Activated CD4-positive, CD25-positive, alpha-beta regulatory T cell treated with anti-CD3 and anti-CD28 coated beads, Interleukin-2, amount 50 U/mL, for 72 hours (primary cell): ENCODE results near the gene ALAS1.
"Not testable (repeated sequence)": the region's sequence is repeated elsewhere in the genome, so short reads cannot be mapped to it uniquely, and the experiment has no call there.

Source experiments
- DNase-seq: peaks from one replicate; pipeline ENCODE4 v3.0.0; 2021

ALAS1 gene

GRCh38 chr3:52177701-52178042, 20.3 kb upstream of the ALAS1 start:
- DNase-seq = no peak

- not testable (repeated sequence) for DNase-seq
These were observed 19.8 kb upstream of the ALAS1 start for GRCh38 chr3:52178126-52178525.

GRCh38 chr3:52178537-52178936, 19.4 kb upstream of the ALAS1 start:
- DNase-seq = no peak

DNA sequence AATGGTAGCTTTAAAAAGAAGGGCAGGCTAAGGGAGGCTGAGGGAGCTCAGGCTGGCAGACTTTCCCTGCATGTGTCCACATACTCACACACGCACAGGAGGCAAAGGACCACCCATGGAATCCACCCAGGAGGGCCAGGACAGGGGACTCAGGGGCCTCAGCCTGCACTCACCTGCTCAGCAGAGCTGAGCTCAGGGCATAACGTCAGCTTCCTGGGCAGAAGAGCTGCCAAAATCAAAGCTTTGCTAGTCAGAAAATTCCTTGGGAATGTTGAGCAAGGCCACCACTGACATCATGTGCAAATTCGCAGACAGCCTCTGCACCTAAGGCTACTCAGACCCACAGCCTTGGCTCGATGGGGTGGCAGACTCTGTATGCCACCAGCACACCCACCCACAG, 16.4 kb upstream of the ALAS1 start:
- no peak for DNase-seq

DNA sequence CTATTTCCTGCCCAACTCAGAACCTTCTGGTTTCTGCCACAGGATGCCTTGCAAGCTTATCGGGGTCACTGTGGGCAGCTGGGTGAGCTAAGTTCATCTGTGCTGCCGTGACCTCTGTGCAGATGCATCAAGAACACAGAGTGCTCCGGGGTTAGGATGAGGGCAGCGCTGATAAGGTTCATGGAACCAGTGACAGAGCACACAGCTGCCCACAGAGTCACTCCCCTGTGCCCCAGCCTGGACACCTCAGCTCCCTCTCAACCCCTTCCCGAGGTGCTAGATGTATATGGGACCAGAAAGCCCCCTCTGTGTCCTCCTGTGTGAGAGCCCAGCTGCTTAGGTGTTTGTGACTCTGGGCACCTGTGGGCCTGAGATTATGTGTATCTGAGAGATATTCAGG, 15.8 kb upstream of the ALAS1 start:
- no peak for DNase-seq

GRCh38 chr3:52182691-52183090, 15.3 kb upstream of the ALAS1 start:
- DNase-seq = no peak

GRCh38 chr3:52183786-52184445, 14.0 kb upstream of the ALAS1 start:
- DNase-seq = no peak

- no peak for DNase-seq
These were observed 13.3 kb upstream of the ALAS1 start for GRCh38 chr3:52184690-52185089.

DNA sequence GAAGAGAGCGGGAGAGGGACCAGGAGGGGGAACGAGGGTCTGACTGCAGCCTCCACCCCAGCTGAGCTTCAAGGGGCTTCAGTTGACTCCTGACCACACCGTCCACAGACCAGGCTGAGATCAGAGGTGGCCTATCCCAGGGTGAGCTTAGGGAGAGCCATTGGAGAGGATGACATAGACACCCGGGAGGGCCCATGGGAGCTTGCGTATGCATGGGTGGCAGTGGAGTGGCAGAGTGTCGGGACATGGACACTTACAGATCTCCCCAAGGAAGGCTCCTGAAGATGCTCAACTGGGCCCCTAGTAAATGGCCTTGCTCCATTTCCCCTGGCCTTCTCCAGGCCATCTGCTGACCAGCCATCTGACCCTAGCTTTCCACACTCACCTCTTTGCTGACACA, 12.6 kb upstream of the ALAS1 start:
- no peak for DNase-seq

GRCh38 chr3:52185837-52186236, 12.1 kb upstream of the ALAS1 start:
- no peak for DNase-seq

GRCh38 chr3:52186729-52187128, 11.2 kb upstream of the ALAS1 start:
- DNase-seq = no peak

- DNase-seq = no peak
These were observed 9.4 kb upstream of the ALAS1 start for GRCh38 chr3:52188556-52188955.

GRCh38 chr3:52190294-52191074, 7.5 kb upstream of the ALAS1 start:
- DNase-seq = no peak

DNA sequence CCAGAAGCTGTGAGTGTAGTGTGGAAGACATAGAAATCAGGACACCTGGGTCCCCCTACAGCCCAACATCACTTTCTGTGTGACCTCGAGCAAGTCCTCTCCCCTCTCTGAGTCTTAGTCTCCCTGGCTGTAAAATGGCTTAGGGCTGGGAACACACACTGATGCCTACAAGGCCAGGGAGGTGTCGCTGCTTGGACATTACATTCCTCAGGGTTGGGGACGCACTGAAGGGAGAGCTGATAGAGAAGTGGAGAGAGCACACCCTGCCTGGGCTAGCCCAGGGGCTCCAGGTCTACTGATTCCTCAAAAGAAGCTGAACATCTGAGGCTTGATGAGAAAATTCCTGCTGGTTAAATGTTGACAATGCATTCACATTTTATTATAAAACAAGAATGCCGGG, 6.3 kb upstream of the ALAS1 start:
- no peak for DNase-seq

GRCh38 chr3:52193065-52193464, 4.9 kb upstream of the ALAS1 start:
- no peak for DNase-seq

GRCh38 chr3:52194485-52195290, 3.3 kb upstream of the ALAS1 start:
- DNase-seq = no peak

DNA sequence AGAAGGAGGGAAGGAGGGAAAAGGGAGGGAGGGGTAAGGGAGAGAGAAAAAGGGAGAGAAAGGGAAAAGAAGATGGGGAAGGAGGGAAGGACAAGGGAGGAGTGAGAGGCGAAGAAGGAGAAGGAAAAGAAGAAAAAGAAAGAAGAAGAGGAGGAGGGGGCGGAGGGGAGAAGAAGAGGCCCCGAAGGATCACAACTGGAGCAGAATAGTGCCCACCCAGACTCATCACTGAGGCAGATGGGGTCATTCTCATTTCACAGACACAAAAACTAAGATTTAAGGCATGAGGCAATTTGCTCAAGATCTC, 2.7 kb upstream of the ALAS1 start:
- DNase-seq = no peak

DNA sequence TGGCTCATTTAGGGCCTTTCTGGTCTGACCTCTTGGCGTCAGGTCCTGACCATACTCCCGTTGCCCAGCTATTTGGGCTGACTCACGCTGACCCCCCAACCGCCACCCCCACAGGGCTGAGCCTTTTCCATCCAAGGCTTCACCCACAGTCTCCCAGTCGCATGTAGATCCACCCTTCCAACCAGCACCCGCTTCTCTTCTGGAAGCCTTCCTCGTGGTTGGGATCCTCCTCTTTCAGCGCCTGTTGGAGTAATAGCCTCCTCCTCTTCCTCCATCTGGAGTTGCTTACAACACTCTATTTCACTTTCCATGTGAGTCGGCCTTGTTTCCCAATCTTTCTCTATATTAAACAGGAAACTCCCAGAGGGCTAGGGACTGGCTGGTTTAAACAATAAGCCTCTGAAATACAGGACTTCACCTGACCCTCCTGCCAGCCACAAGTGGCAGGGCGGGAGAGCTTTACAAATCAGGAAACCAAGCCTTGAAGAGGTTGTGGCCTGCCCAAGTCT, 2.1 kb upstream of the ALAS1 start:
- no peak for DNase-seq

DNA sequence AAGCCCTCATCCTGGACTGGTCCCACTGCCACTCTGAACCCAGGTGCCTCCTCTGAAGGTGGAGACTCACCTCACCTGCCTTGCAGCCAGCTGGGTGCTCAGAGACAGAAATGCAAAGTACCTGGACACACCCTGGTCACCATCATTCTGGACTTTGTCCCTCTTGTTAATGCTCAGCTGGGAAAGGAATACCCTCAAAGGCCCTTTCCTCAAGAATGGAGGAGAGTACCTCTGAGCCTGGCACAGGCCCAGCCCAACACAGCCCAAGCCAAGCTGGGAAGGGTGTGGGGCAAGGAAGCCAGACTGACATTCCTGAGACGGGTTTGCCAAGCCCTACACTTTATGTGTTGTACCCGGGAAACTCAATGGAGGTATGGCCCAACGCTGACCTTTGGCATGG, 983 bp upstream of the ALAS1 start:
- no peak for DNase-seq

DNA sequence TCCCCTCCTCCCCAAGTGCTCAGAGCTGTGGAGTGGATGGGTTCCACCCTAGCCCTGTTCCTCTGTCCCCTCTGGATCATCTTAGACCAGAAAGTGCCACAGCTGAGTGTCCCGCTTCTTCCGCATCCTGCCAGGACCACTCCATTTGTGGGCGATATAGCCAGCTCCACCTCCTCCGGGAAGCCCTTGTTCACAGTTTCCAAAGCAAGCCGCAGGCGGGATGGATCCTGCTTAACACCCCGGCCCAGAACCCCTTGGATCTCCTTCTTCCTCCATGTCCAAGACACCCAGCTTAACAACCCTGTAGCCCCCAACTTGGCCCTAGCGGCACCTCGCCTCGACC, 490 bp upstream of the ALAS1 start:
- DNase-seq = no peak

GRCh38 chr3:52198643-52199608, 966 bp downstream of the ALAS1 start:
- DNase-seq = no peak

- DNase-seq = no peak
These were observed 3.2 kb downstream of the ALAS1 start for GRCh38 chr3:52200981-52201679.
